Gastrocnemius medialis (tissue), 4 donors: ENCODE data around the gene TBC1D3B.
"Not testable (repeated sequence)": the region's sequence is repeated elsewhere in the genome, so short reads cannot be mapped to it uniquely, and the experiment has no call there.

Source experiments
- CTCF ChIP-seq, 5 experiments: fragments of 450-650 bp in 3 of 5; fragments of 200-600 bp in 2 of 5; sonication (generic) in 2 of 5; IDR thresholded peaks in 4 of 5; conservative IDR thresholded peaks in 1 of 5; 1 replicate in 4 of 5; 2 replicates in 1 of 5; pipeline ENCODE4 v1.5.1; 2016 to 2019; ENCODE audit warnings: antibody characterized with exemption in 5 of 5, mild to moderate bottlenecking in 3 of 5, moderate library complexity in 3 of 5
- POLR2A ChIP-seq, 2 donors: fragments of 450-650 bp; IDR thresholded peaks; one replicate each; pipeline ENCODE4 v1.6.1; 2017; ENCODE audit warnings: antibody characterized with exemption in 2 of 2, mild to moderate bottlenecking in 2 of 2, moderate library complexity in 2 of 2

GRCh38 chr17:36220737-36221580, 44.5 kb upstream of the TBC1D3B start:
- TF ChIP-seq POLR2A (IDR thresholded peaks at IDR 0.05); CTCF (IDR thresholded peaks at IDR 0.05 in 4 of 5, conservative IDR thresholded peaks at IDR 0.05 in 1 of 5): not testable (repeated sequence)
